Forelimb muscle (tissue), 1 donor: Measurements from ENCODE around the gene ALDH16A1. TPM values are rescaled to one million over a fixed set of nuclear protein-coding genes. Genes with fewer than 3 reads are reported as not detected.

Experiments used
- DNase-seq: peaks from one replicate; pipeline ENCODE4 v3.0.0-alpha.2; 2013; ENCODE audit warnings: low read depth
- polyA plus RNA-seq: library from polyadenylated mRNA; unstranded; fragments of 120-200 nt; gene quantifications from one replicate; pipeline ENCODE4 v1.2.1, GENCODE V29; 2013; ENCODE audit not compliant: insufficient read length

ALDH16A1 gene
- polyA plus RNA-seq, 1 donor, result 10.1 TPM

- DNase-seq, result no peak
Measured at GRCh38 chr19:49488046-49488862, 35.2 kb downstream of the ALDH16A1 start.

- DNase-seq, result no peak
Measured at GRCh38 chr19:49488863-49489537, 36.0 kb downstream of the ALDH16A1 start.

- DNase-seq, result no peak
Measured at GRCh38 chr19:49489601-49490167, 36.7 kb downstream of the ALDH16A1 start.

- DNase-seq, result no peak
Measured at GRCh38 chr19:49490287-49491029, 37.4 kb downstream of the ALDH16A1 start.

GRCh38 chr19:49491030-49491803, 38.2 kb downstream of the ALDH16A1 start:
- DNase-seq, result no peak

- no peak for DNase-seq
Measured at GRCh38 chr19:49491804-49492572, 39.0 kb downstream of the ALDH16A1 start.

- no peak for DNase-seq
Measured at GRCh38 chr19:49492573-49493405, 39.8 kb downstream of the ALDH16A1 start.

- DNase-seq, result no peak
Measured at GRCh38 chr19:49496574-49497008, 43.6 kb downstream of the ALDH16A1 start.

GRCh38 chr19:49497047-49497788, 44.2 kb downstream of the ALDH16A1 start:
- DNase-seq, result no peak

- no peak for DNase-seq
Measured at GRCh38 chr19:49497789-49498103, 44.7 kb downstream of the ALDH16A1 start.

GRCh38 chr19:49498475-49498874, 45.5 kb downstream of the ALDH16A1 start:
- DNase-seq, result no peak

GRCh38 chr19:49499030-49499670, 46.1 kb downstream of the ALDH16A1 start:
- no peak for DNase-seq

GRCh38 chr19:49502866-49503581, 50.0 kb downstream of the ALDH16A1 start:
- DNase-seq, result no peak

- DNase-seq, result no peak
Measured at GRCh38 chr19:49503582-49503962, 50.5 kb downstream of the ALDH16A1 start.

GRCh38 chr19:49506575-49507105, 53.6 kb downstream of the ALDH16A1 start:
- no peak for DNase-seq

GRCh38 chr19:49507803-49508494, 54.9 kb downstream of the ALDH16A1 start:
- DNase-seq, result no peak
